ENCODE data around the gene URAD. TPM values are rescaled to one million over a fixed set of nuclear protein-coding genes. Genes with fewer than 3 reads are reported as not detected.
"Not testable (repeated sequence)": the region's sequence is repeated elsewhere in the genome, so short reads cannot be mapped to it uniquely, and the experiment has no call there.

The URAD gene
- total RNA-seq (1 to 10 TPM in 1 of 2 donors, under 1 TPM in 1; 0.87 to 1.6 TPM), polyA plus RNA-seq (ENCODE audit: insufficient read depth, low read depth, low replicate concordance) (not detected)
- long read RNA-seq, donor 1: 0 reads
- long read RNA-seq, donor 2: 0 reads

GRCh38 chr13:27988520-27988919 lies at the start of gene URAD:
Gene URAD, minus strand, starts transcription at chr13:27988693. Its CDS starts 56 bp downstream, at chr13:27988637.
- Histone ChIP-seq H3K36me3 (ENCODE audit: low read depth, missing control alignments) (no peaks in the 10 kb centered on the region), H3K9me3 (no peaks in the 10 kb centered on the region)
- TF ChIP-seq, protein P1, sequence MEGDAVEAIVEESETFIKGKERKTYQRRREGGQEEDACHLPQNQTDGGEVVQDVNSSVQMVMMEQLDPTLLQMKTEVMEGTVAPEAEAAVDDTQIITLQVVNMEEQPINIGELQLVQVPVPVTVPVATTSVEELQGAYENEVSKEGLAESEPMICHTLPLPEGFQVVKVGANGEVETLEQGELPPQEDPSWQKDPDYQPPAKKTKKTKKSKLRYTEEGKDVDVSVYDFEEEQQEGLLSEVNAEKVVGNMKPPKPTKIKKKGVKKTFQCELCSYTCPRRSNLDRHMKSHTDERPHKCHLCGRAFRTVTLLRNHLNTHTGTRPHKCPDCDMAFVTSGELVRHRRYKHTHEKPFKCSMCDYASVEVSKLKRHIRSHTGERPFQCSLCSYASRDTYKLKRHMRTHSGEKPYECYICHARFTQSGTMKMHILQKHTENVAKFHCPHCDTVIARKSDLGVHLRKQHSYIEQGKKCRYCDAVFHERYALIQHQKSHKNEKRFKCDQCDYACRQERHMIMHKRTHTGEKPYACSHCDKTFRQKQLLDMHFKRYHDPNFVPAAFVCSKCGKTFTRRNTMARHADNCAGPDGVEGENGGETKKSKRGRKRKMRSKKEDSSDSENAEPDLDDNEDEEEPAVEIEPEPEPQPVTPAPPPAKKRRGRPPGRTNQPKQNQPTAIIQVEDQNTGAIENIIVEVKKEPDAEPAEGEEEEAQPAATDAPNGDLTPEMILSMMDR (IDR thresholded peaks at IDR 0.05): no peak
- TF ChIP-seq POLR2A (IDR thresholded peaks at IDR 0.05): no peak

DNA sequence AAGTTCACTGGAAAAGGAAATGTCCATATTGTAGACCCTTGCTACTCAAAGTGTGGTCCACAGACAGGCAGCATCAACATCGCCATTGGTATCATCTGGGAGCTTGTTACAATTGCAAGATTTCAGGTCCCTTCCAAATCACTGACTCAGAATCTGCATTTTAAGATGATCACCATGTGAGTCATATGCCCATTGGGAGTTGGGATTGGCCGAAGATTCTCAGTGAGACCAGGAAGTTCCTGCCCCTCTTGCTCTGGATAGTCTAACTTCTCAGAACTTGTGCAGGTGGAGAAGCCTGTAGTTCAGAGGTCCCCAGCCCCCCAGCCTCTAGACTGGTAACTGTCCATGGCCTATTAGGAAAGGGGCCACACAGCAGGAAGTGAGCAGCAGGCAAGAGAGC lies 48.9 kb upstream of the URAD start:
- Histone ChIP-seq H3K27me3 (no peaks in the 10 kb centered on the region), H3K27ac (no peak overlapping the region), H3K4me1 (peaks cover 12% of the 10 kb centered on the region), H3K4me3 (no peak overlapping the region), H3K36me3 (ENCODE audit: low read depth, missing control alignments) (no peaks in the 10 kb centered on the region), H3K9me3 (no peaks in the 10 kb centered on the region)
- 70 to 90% methylated on average over 2 of the region's 2 CpGs for WGBS, 2 donors
- intact Hi-C loops (cut with DNase I; ENCODE audit: low total_unique reads): no loop called here
- no peak for DNase-seq
- TF ChIP-seq, protein P1 (IDR thresholded peaks at IDR 0.05): no peak
- no peak for TF ChIP-seq POLR2A (IDR thresholded peaks at IDR 0.05)

More at GRCh38 chr13:27988520-27988919, at the start of gene URAD:
- Histone ChIP-seq H3K4me1 (no peaks in the 10 kb centered on the region), H3K4me3 (no peak within 1 kb of the TSS), H3K27me3 (no peaks in the 10 kb centered on the region), H3K27ac (no peak within 1 kb of the TSS)
- WGBS, 2 donors: 83 to 91% methylated on average over 11 of the region's 11 CpGs
- DNase-seq: no peak
- intact Hi-C loops (cut with DNase I; ENCODE audit: low total_unique reads): loop anchor here (10.0 kb wide), 1 partner anchor 624 kb away; no protein-coding TSS in a partner anchor

GRCh38 chr13:28035146-28035782 lies 46.8 kb upstream of the URAD start:
- WGBS, 2 donors: 73 to 79% methylated on average over 6 of the region's 6 CpGs
- no peak for DNase-seq
- intact Hi-C loops (cut with DNase I; ENCODE audit: low total_unique reads): no loop called here
- no peaks in the 10 kb centered on the region for H3K27me3 ChIP-seq
- H3K4me3 ChIP-seq: no peak overlapping the region
- no peaks in the 10 kb centered on the region for H3K9me3 ChIP-seq
- H3K36me3 ChIP-seq (ENCODE audit: low read depth, missing control alignments): no peaks in the 10 kb centered on the region
- H3K4me1 ChIP-seq: peaks cover under 1% of the 10 kb centered on the region
- H3K27ac ChIP-seq: no peak overlapping the region
- no peak for TF ChIP-seq POLR2A (IDR thresholded peaks at IDR 0.05)

- no peak overlapping the region for H3K27ac ChIP-seq
- no peaks in the 10 kb centered on the region for H3K36me3 ChIP-seq (ENCODE audit: low read depth, missing control alignments)
- TF ChIP-seq POLR2A (IDR thresholded peaks at IDR 0.05): no peak
- TF ChIP-seq, protein P1 (IDR thresholded peaks at IDR 0.05): no peak
- no peaks in the 10 kb centered on the region for H3K9me3 ChIP-seq
- no peaks in the 10 kb centered on the region for H3K27me3 ChIP-seq
- intact Hi-C loops (cut with DNase I; ENCODE audit: low total_unique reads): no loop called here
- H3K4me1 ChIP-seq: no peaks in the 10 kb centered on the region
- WGBS, 2 donors: 89% methylated on average over 8 of the region's 8 CpGs
- no peak for DNase-seq
- no peak overlapping the region for H3K4me3 ChIP-seq
These were observed 45.6 kb upstream of the URAD start for GRCh38 chr13:28033894-28034655.

DNA sequence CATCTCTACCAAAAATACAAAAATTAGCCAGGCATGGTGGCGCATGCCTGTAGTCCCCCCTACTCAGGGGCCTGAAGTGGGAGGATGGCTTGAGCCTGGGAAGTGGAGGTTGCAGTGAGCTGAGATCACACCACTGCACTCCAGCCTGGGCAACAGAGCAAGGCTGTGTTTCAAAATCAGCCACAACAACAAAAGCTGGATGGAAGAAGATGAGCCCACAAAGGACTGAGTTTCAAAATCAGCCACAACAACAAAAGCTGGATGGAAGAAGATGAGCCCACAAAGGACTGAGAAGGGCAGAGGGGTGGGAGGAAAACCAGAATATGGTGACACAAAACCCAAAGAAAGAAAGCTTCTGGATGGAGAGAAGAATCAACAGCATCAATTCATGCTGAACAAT lies 43.9 kb upstream of the URAD start:
- DNase-seq; H3K4me1 ChIP-seq; H3K36me3 ChIP-seq (ENCODE audit: low read depth, missing control alignments); H3K27me3 ChIP-seq; H3K27ac ChIP-seq; H3K4me3 ChIP-seq; H3K9me3 ChIP-seq; intact Hi-C loops (cut with DNase I; ENCODE audit: low total_unique reads): not testable (repeated sequence)
- WGBS, 2 donors: 100% methylated on average over 1 of the region's 1 CpG
